Stimulated activated CD4-positive, alpha-beta T cell treated with anti-CD3 and anti-CD28 coated beads, Interleukin-4, amount 100 ng/mL, for 4 hours (primary cell): ENCODE measurements around the gene IL10RA.
"Not testable (repeated sequence)": the region's sequence is repeated elsewhere in the genome, so short reads cannot be mapped to it uniquely, and the experiment has no call there.

Experiments
- DNase-seq, 2 experiments: peaks; one replicate each; pipeline ENCODE4 v3.0.0-alpha.2; 2020

The IL10RA gene

DNA sequence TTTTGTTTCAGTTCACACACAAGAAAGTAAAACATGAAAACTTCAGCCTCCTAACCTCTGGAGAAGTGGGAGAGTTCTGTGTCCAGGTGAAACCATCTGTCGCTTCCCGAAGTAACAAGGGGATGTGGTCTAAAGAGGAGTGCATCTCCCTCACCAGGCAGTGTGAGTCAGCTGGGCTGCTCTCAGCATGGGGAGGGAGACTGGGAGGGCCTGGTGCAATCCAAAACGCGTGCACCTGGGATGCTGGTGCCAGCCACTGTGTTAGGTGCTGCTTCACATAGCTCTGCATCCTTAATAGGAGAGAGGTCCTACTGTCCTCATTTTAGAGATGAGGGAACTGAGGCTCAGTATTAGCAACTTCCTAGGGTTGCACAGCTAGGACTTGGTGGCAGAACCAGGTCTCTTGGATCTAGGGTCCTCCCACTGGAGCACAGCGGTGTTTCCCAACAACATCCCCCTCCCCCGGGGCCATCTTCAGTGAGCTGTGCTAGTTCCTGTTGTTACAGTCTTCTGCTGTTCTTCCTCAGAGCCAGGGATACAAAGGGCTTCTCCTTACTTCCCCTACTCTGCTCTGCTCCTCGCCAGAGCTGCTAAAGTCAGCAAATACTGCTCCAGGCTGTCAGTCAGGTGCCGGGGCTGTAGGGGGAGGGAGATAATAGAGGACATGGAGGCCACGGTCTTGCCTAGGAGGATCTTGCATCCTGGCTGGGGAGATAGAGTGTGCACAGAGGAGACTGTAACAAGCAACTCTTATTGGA is 8.0 kb downstream of the IL10RA start:
- no peak for DNase-seq

DNA sequence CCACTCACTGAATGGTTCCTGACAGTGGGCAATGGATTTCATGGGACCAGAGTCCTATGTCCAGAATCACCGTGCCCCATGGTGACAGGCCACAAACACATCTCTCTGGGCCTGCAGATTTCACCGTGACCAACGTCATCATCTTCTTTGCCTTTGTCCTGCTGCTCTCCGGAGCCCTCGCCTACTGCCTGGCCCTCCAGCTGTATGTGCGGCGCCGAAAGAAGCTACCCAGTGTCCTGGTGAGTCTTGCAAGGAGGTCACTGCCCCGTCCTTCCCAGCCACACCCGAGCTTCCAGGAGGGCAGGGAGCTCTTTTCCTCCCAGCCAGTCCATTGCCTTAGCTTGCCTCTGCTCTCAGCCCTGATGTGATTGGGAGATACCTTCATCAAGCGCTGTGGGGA is 9.3 kb downstream of the IL10RA start:
- no peak for DNase-seq

GRCh38 chr11:117996058-117996457 is 9.9 kb downstream of the IL10RA start:
- no peak for DNase-seq

- no peak for DNase-seq
These were observed 11.2 kb downstream of the IL10RA start for GRCh38 chr11:117997406-117997805.

GRCh38 chr11:117997823-117998579 is 11.8 kb downstream of the IL10RA start:
- DNase-seq: no peak

GRCh38 chr11:117998664-117999353 is 12.6 kb downstream of the IL10RA start:
- no peak for DNase-seq

DNA sequence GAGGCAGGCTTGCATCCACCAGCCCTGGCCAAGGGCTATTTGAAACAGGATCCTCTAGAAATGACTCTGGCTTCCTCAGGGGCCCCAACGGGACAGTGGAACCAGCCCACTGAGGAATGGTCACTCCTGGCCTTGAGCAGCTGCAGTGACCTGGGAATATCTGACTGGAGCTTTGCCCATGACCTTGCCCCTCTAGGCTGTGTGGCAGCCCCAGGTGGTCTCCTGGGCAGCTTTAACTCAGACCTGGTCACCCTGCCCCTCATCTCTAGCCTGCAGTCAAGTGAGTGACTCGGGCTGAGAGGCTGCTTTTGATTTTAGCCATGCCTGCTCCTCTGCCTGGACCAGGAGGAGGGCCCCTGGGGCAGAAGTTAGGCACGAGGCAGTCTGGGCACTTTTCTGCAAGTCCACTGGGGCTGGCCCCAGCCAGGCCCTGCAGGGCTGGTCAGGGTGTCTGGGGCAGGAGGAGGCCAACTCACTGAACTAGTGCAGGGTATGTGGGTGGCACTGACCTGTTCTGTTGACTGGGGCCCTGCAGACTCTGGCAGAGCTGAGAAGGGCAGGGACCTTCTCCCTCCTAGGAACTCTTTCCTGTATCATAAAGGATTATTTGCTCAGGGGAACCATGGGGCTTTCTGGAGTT is 13.3 kb downstream of the IL10RA start:
- DNase-seq: no peak

- no peak for DNase-seq
These were observed 14.1 kb downstream of the IL10RA start for GRCh38 chr11:118000067-118000849.

DNA sequence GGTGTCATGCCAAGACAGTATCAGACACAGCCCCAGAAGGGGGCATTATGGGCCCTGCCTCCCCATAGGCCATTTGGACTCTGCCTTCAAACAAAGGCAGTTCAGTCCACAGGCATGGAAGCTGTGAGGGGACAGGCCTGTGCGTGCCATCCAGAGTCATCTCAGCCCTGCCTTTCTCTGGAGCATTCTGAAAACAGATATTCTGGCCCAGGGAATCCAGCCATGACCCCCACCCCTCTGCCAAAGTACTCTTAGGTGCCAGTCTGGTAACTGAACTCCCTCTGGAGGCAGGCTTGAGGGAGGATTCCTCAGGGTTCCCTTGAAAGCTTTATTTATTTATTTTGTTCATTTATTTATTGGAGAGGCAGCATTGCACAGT is 14.6 kb downstream of the IL10RA start:
- no peak for DNase-seq

DNA sequence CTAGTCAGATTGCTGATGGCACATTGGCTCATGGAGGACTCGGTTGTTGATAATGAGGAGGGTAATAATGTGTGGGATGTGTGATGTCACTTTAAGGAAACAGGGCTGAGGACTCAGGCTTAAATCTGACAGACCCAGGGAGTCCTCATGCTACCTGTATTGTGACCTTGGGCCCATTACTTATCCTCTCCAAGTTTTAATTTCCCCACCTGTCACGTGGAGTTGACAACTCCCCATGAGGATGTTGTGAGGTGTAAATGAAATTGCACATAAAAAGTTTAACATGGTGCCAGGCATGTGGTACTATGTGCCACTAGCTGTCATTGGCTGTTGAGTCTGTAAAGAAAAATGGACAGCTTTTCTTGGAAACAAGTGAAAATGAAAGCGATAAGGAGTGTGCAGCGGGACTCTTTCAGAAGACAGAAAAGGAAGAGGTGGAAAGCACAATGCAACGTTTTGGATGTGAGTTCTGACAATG is 15.3 kb downstream of the IL10RA start:
- DNase-seq: no peak

DNA sequence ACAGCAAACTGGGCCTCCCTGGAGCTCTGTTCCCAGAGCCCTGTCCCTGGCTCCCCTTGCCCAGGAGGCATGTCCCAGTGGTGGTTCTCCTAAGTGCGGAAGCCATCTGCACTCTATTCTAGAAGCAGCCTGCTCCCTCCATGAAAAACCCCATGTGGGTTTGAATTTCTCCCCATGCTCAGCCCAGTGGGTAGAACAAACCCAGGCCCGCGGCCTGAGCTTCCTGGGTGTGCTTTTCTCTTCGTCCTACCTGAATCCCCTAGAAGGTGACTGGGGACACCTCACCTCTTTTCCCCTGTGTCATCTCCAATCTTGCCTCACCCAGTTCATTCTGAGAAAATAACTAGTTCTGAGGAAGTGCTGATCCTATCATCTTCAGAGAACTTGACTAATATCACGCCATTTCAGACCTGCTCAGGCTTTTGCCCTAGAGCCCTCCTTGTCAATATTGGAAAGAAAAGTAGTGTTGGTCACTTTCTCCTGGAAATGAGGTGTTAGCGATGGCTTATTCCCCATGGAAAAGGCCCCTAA is 15.9 kb downstream of the IL10RA start:
- DNase-seq: peak; percentile 38 to 58

- DNase-seq: peak; percentile 45 to 70
These were observed 16.6 kb downstream of the IL10RA start for GRCh38 chr11:118002541-118003423.

GRCh38 chr11:118003456-118003855 is 17.3 kb downstream of the IL10RA start:
- DNase-seq: no peak

GRCh38 chr11:118004543-118005223 is 18.5 kb downstream of the IL10RA start:
- DNase-seq: no peak

DNA sequence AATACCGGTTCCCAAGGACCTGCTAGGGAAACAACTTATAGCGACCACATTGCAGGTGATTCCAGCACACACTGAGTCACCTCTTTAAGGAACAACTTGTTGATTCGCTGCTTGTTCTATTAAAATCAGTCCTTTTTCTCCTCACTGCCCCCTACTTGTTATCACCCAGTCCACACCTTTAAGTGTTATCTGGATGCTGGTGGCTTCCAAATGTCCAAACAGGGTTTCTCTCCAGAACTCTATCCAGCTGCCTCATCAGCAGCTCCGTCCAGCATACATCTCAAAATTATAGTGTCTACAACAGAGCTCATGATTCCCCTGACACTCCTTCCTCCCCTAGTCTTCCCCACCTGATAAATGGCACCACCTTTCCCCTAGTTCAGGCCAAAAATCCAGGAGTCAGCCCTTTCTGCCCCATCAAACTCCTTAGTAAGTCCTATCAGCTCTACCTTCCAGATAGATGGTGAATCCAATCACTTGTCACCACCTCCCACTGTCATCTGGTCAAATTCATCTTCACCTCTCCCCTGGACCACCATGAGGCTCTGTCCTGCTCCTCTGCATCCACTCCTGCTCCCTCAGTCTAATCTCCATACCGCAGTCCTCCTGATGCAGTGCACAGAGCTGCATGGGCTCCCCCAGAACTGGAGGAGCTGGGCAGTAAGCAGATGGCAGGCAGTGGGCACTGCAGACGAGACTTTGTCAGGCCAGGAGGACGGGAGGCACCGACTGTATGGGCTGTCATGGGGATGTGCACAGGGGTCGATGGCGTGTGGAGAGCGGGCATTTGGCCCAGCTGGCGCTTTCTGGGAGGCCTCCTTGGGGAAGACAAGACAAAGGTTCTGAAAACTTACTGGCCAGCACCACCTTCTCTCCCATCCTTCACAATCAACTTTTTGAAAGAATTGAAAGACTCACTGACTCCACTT is 19.3 kb downstream of the IL10RA start:
- DNase-seq: no peak

GRCh38 chr11:118006153-118006534 is 19.9 kb downstream of the IL10RA start:
- DNase-seq: no peak

DNA sequence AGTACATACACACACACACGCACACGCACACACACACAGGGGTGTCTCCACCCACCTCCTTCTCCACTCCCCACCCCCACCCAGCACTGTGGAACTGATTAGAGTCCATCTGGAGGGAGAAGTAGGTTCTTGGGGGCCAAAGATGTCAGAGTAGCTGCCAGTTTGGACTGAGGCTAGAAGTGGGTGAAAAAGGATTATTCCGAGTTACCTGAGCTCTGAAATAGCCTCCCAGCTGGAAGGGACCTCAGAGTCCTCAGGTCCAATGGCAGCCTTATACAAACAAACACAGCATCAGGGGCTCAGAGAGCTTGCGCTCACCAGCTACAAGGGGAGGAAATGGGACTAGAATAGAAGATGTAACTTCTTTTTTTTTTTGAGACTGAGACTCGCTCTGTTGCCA is 20.8 kb downstream of the IL10RA start:
- no peak for DNase-seq

GRCh38 chr11:118007563-118008270 is 21.5 kb downstream of the IL10RA start:
- DNase-seq: not testable (repeated sequence)
